HG02970 (cell line): ENCODE results near the gene PGPEP1.
"Not testable (repeated sequence)": the region's sequence is repeated elsewhere in the genome, so short reads cannot be mapped to it uniquely, and the experiment has no call there.

Source experiments
- ATAC-seq: cut with Tn5 transposase; IDR thresholded peaks from one replicate; pipeline ENCODE4 v1.9.1; 2021; ENCODE audit warnings: mild to moderate bottlenecking, moderate library complexity, moderate number of reproducible peaks; ENCODE audit not compliant: unreplicated experiment, low FRiP score

Gene PGPEP1

DNA sequence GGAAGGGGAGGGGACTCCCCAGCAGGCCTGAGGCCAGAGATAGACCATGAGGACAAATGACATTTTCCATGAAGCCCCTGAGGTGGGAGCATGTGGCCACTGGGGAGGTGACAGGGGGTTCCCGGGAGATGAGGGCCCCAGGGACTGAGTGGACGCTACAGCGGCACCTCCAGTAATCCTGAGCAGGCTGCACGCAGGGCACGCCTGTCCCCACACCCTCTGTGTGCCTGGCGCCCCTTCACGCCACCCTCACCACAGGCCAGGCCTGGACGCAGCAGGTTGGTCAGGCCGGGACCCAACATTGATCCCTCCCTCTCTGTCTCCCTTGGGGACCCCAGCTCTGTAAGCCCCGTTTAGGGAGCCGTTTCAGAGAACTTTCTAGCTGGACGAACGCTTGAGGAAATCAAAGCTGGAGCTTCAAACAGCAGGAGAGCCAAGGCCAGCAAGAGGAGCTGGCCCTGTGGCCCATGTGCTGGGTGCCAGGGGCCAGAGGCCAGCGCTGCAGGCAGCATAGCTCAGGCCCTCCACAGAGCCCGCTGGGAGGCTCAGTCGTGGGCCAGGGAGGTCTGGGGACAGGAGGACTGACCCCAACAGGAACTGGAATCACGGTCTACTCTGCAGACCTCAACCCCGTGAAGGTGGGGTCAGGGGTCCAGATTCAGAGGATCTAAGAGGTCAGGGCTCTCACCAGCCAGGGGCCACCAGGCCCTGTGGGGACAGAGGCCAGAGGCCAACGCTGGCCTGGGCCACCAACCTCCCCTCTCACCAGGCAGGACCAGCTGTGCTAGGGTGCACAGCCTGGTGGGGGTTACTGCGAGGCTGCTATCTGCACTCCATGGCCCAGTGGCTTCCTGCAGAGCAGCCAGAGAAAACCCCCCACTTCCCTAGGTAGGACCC is 32.1 kb upstream of the PGPEP1 start:
- no peak for ATAC-seq

DNA sequence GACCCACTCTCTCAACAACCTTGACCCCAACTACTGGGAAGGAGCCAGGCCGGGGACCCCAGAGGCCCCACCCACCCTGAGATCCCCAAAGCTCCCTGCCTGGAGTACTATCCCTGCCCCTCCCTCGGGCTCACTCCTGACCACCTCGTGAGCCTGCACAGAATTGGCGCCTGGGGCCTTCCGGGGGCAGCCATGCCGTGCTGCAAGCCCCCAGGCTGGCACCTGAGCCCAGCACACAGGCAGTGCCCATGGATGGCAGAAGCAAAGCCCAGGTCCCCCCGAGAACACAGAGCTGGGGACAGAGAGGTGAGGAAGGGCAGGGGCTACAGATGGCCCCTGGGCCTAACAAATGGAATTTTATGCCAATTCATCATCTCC is 31.5 kb upstream of the PGPEP1 start:
- no peak for ATAC-seq

DNA sequence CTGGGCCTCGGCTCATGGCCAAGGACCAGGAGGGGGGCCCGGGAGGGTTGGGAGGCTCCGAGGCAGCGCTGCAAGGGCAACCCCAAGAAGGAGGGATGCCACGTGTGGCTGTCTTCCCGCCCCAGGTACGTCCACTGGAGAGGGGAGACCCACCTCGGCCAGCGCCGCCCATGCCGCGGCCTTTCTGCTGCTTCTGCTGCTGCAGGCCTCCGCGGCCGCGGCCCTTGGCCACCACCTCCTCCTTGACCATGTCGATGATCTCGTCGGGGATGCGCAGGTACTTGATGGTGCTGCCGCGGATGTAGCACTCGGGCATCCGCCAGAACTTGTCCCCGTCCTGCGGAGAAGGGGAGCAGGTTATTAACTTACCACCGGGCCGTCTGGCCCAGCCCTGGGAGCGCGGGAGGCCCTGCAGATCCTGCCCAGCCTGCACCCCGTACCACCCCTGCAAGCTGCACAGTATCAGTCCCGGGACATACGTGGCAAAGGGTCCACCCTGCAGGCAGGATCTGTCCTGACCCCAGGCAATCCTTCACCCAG is 30.8 kb upstream of the PGPEP1 start:
- ATAC-seq, result no peak

GRCh38 chr19:18310118-18310909 is 30.1 kb upstream of the PGPEP1 start:
- ATAC-seq, result no peak

DNA sequence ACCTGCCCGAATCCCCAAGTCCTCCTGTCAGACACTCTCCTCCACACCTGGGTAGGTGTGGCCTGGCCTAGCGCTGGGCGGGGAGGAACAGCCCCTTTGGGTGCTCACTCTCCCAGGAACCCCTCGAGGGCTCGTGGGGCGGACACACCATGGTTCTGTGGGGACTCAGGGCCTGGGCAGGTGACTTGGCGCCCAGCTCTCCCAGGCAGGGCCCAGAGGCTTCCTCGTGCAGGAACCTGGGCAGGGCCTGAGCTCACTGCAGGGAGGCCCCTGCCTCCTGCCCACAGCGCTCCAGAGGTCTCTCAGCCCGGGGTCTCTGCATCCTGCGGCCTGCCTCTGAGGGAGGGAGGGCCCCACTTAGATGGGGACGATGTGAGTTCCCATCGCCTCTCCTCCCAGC is 29.4 kb upstream of the PGPEP1 start:
- ATAC-seq, result no peak

- no peak for ATAC-seq
Measured at GRCh38 chr19:18311502-18312091, 28.8 kb upstream of the PGPEP1 start.

GRCh38 chr19:18312092-18312534 is 28.3 kb upstream of the PGPEP1 start:
- ATAC-seq, result no peak

DNA sequence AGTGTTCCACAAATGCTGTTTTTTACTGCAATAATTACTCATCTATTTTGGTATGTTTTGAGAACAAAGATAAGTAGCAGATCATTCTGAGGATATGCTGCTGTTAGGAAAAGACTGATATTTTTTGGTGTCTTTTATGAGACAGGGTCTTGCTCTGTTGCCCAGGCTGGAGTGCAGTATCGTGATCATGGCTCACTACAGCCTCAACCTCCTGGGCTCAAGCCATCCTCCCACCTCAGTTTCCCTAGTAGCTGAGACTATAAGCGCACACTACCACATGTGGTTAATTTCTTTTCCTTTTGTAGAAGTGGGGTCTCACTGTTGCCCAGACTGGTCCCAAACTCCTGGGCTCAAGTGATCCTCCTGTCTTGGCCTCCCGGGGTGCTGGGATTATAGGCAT is 27.0 kb upstream of the PGPEP1 start:
- ATAC-seq, result no peak

DNA sequence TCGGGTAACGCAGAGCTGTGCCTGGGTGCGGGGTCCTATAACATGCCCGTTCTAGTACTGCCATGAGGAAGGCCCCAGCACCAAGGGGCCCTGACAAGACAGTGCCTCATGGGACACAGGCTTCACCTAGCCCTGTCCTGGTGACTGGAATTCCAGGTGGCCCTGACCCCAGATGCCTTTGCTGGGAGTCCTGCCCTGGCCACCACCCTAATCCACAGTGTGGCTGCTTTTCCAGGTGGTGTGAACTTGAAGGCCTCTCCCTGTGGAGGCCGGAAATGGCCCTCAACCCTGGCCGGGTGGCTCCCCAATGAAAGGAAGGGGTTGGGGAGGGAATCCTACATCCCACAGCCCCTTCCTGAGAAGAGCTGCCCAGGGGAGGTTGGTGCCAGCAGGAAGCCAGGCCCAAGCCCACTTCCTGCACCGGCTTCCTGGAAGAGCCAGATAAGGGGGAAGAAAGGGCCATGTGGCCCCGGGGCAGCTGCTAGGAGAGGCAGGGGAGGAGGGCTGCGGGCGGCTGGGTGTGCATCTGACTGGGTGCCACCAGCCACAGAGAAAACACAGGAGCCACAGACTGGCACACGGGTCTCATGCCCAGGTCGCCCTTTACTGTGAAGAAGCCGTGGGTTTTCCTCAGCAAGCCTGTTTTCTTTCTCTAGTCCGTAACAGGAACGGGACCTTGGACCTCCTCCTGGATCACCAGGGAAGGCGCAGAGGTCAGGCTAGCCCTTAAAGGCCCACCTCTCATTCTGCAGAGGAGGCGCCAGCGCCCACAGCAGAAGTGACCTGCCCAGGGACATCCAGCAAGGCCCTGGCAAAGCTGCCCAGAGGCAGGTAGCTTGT is 22.2 kb upstream of the PGPEP1 start:
- ATAC-seq, result no peak

- ATAC-seq, result no peak
Measured at GRCh38 chr19:18319591-18320135, 20.7 kb upstream of the PGPEP1 start.

GRCh38 chr19:18320865-18321733 is 19.3 kb upstream of the PGPEP1 start:
- ATAC-seq, result no peak

- no peak for ATAC-seq
Measured at GRCh38 chr19:18321734-18322102, 18.7 kb upstream of the PGPEP1 start.

DNA sequence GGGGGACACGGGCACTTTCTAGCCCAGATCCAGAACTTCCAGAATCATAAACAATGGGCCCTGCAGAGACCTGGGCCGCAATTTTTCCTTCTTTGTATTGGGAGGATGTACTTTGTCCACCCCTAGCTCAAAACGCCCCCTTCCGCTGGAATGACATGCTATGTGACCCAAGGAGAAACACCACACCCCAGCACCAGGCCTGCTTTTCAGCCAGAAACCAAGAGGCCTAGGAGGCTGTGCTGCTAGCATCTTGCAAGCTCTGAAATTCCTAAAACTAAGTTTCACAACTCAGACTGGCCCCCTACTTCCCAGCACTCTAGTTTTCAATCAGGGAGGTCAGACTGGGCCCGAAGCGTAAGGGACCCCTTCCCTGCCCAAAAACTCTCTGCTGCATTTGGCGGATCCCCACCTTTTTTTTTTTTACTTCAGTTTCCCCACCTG is 18.1 kb upstream of the PGPEP1 start:
- no peak for ATAC-seq

GRCh38 chr19:18322759-18323460 is 17.5 kb upstream of the PGPEP1 start, which contains the start of gene LSM4:
Gene LSM4 (minus strand): TSS chr19:18323076. CDS start chr19:18323020, 56 bp downstream.
- ATAC-seq, result peak; percentile 95

- not testable (repeated sequence) for ATAC-seq
Measured at GRCh38 chr19:18324373-18324731, 16.0 kb upstream of the PGPEP1 start.

DNA sequence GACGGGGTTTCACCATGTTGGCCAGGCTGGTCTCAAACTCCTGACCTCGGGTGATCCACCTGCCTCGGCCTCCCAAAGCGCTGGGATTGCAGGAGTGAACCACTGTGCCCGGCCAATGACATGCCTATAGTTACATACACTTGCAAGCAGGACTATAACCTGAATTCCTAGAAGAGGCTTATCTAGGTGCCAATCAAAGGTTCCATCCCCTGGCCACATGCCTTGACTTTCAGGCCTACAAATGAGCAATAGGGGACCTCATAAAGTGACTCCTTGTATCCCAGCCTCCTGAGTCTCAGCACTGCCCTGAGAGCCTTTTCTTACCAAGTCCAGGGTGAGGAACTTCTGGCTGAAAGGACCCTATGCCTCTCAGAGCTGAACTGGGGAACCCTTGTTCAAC is 13.6 kb upstream of the PGPEP1 start:
- no peak for ATAC-seq

DNA sequence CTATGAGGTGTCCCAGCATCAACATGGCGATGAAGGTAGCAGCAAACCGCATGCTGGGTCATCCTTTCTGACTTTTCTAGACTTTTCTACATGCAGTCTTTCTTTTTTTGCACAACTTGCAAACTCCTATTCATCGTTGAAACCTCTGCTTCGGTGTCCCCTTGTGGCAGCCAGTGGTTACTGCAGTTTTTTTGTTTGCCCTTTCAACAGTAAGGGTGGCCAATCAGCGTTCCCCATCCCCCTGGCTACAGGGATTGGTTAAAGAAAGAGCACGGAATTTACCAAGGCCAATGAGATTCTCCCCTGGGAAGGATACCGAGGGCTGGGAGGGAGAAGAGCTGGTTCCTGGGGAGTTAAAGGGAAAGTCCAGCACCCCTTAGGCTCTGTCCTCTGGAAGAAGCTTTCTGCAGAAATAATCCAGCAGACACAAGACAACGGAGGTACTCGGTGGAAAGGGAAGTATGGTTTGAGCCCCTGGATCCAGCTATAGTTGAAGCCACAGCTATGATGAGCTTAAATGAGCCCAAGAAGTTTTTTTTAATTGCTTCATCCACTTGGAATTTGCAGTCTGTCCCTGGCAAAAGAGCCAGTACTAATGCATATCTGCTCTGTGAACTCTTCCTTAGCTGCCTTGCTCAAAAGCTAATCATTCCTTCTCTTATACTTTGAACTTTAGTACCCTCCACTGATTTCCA is 11.9 kb upstream of the PGPEP1 start:
- ATAC-seq, result no peak

GRCh38 chr19:18329035-18329376 is 11.4 kb upstream of the PGPEP1 start:
- ATAC-seq, result no peak
